EH (cell line): ENCODE measurements around the gene NPIPB5.
"Not testable (repeated sequence)": the region's sequence is repeated elsewhere in the genome, so short reads cannot be mapped to it uniquely, and the experiment has no call there.

Experiments used
- DNase-seq: peaks from one replicate; pipeline ENCODE4 v3.0.0-alpha.2; 2015; ENCODE audit warnings: low read depth

The NPIPB5 gene

DNA sequence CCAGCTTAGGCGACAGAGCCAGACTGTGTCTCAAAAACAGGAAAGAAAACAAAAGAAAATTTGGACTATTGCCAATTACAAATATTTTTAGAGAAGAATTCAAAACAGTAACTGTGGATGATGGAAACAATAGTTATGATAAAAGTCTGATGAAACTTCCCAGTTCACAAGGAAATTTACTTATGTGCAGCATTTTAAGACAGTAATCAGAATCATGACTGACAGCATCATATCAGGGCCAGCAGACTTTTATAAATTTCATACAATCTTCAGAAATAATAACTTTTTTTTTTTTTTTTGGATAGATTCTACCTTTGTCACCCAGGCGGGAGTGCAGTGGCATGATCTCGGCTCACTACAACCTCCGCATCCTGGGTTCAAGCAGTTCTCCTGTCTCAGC is at the start of gene NPIPB5:
TSS of gene NPIPB5 (plus strand) at position 301 of the 400 bp plus-strand sequence. CDS start 2,911 bp downstream, outside the sequence.
- not testable (repeated sequence) for DNase-seq

DNA sequence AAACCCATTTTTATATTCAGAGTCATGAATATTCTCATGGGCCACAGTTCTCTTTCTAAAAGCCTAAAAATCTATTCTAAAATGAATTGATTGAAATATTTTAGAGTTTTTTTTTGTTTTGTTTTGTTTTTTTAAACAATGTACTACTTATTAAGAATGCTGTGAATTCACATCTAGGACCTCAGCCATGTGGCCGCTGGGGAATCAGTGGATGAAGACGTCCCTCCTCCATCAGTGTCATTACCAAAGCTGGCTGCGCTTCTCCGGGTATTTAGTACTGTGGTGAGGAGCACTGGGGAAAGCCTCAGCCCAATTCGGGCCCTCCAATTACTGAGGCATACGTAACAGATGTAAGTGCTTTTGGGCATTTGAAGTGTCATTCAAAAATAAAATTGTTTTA is 41.8 kb upstream of the NPIPB5 start:
- not testable (repeated sequence) for DNase-seq

DNA sequence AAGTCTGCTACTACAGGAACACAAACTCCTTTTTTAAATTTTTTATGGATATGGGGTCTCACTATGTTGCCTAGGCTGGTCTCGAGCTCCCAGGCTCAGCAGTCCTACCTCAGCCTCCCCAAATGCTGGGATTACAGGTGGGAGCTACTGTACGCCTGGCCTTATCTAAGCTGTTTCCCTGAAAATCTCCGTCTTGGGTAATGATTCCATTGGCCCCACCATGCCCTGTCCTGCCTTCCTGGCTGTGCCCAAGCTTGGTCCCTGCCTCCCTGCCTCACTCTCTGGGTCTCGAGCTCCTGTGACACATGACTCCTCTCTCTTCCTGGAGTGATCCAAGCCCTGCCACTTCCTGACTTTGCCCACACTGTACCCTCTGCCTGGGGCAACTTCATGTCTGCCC is 27.3 kb downstream of the NPIPB5 start:
- not testable (repeated sequence) for DNase-seq

DNA sequence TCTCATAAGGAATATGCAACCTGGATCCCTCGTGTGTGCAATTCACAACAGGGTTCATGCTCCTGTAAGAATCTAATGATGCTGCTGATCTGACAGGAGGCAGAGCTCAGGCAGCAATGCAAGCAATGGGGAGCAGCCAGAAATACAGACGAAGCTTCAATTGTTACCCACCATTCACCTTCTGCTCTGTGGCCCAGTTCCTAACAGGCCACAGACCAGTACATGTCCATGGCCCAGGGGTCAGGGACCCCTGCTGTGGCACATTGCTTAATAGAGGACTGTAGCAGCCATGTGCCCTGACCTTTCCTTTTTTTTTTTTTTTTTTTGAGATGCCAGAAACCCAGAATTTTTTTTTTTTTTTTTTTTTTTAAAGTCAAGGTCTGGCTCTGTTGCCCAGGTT is 34.1 kb downstream of the NPIPB5 start:
- not testable (repeated sequence) for DNase-seq

DNA sequence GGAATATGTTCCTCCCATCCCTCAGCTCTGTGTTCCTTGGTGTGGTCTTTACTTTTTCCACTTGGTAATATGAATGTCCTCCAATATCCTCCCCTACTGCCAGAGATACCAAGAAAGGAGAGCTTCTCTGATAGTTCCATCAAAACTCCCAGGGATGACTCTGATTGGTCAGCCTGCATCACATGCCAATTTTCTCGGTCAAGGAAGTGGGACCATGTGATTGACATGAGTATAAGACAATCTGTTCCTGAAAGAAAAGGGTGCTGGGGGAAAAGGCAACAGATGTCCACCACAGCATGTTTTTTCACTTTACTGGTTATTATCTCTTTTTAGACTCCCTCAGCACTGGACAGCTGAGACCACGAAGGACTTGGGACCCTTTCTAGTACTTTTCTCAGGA is 35.9 kb downstream of the NPIPB5 start:
- DNase-seq = not testable (repeated sequence)

DNA sequence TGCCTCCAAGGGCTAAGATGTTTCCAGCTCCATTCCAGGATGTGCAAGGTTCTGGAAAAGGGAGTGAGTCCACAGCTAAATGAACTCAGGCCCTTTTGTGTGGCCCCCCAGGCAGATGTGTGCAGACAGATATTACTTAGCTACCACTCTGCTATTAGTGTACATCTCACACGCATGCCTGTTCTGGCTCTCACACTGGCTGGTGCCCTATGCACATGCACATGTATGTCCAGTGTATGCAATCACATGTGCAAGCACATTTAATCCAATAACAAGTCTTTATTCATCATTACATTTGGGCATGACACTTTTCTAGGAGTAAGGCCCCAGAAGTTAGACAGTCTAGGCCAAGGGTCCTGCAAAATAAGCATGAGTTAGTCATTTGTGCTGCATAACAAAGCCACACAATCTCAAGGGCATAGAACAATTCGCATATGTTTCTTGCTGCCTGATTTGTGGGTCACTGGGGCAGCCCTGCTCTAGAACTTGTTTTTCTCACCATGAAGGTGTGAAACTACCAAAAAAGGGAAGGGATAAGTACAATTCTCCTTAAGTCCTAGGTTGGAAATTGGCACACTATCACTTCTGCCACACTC is 36.6 kb downstream of the NPIPB5 start:
- DNase-seq = not testable (repeated sequence)

DNA sequence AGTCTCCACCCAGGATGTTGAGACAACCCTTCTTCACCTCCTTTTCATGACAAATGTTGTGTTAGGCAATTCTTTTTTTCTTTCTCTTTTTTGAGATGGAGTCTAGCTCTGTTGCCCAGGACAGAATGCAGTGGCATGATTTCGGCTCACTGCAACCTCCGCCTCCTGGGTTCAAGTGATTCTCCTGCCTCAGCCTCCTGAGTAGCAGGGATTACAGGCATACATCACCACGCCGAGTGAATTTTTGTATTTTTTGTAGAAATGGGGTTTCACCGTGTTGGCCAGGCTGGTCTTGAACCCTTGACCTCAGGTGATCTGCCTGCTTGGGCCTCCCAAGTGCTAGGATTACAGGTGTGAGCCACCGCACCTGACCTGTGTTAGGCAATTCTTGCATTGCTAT is 39.2 kb downstream of the NPIPB5 start:
- not testable (repeated sequence) for DNase-seq

DNA sequence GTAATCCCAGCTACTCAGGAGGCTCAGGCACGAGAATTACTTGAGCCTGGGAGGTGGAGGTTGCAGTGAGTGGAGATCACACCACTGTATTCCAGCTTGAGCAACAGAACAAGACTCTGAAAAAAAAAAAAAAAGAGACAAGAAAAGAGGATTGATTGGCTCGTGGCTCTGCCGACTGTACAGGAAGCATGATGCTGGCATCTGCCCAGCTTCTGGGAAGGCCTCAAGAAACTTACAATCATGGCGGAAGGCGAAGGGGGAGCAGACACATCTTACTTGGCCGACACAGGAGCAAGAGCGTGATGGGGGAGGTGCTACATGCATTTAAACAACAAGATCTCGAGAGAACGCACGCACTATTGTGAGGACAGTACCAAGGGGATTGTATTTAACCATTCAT is 40.5 kb downstream of the NPIPB5 start:
- not testable (repeated sequence) for DNase-seq

DNA sequence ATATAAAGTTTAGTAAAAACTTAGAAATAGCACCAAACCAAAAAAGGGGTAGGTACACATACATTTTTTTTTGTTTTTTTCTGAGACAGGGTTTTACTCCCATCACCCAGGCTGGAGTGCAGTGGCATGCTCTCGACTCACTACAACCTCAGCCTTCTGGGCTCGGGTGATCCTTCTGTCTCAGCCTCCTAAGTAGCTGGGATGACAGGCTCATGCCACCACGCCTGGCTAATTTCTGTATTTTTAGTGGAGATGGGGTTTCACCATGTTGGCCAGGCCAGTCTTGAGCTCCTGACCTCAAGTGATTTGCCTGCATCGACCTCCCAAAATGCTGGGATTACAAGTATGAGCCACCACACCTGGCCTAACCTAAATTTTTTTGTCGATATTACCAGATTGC is 41.0 kb downstream of the NPIPB5 start:
- DNase-seq = not testable (repeated sequence)

DNA sequence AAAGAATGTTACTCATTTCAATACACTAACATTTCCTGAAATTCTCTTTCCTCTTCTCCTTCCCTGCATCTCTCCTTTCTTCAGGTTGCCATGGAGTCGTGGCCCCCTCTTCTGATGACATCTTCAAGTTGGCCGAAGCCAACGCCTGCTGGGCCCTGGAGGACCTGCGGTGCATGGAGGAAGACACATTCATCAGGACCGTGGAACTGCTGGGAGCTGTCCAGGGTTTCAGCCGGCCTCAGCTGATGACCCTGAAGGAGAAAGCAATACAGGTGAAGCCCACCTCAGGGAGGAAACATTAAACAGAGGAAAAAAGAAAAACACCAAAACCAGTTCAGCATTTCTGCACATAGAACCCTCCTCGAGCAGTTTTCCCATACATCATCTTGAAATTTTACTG is 46.1 kb downstream of the NPIPB5 start:
- not testable (repeated sequence) for DNase-seq
